ENCODE measurements around the gene MUCL3. TPM values are rescaled to one million over a fixed set of nuclear protein-coding genes. Genes with fewer than 3 reads are reported as not detected.

Gene MUCL3
- total RNA-seq, 4 donors from 2014 or later: not detected

GRCh38 chr6:31002471-31002870, 61.7 kb downstream of the MUCL3 start:
- intact Hi-C loops (cut with DNase I; ENCODE audit: low total_unique reads): no loop called here
- WGBS, 2 donors: 51 to 67% methylated on average over 2 of the region's 2 CpGs
- DNase-seq (ENCODE audit: low spot score in 2 of 2): no peak
- TF ChIP-seq, protein P1, sequence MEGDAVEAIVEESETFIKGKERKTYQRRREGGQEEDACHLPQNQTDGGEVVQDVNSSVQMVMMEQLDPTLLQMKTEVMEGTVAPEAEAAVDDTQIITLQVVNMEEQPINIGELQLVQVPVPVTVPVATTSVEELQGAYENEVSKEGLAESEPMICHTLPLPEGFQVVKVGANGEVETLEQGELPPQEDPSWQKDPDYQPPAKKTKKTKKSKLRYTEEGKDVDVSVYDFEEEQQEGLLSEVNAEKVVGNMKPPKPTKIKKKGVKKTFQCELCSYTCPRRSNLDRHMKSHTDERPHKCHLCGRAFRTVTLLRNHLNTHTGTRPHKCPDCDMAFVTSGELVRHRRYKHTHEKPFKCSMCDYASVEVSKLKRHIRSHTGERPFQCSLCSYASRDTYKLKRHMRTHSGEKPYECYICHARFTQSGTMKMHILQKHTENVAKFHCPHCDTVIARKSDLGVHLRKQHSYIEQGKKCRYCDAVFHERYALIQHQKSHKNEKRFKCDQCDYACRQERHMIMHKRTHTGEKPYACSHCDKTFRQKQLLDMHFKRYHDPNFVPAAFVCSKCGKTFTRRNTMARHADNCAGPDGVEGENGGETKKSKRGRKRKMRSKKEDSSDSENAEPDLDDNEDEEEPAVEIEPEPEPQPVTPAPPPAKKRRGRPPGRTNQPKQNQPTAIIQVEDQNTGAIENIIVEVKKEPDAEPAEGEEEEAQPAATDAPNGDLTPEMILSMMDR (IDR thresholded peaks at IDR 0.05): no peak
- TF ChIP-seq POLR2A (IDR thresholded peaks at IDR 0.05): no peak
- H3K4me3 ChIP-seq (ENCODE audit: low read depth, poor library complexity, severe bottlenecking): no peak overlapping the region

Other genes with a start within 250 kb of the MUCL3 start
- gene NRM, start 250.0 kb upstream of the MUCL3 start, total RNA-seq: 1 to 10 TPM; 4.3 to 6.9 (median 6.1) TPM
- 10 to 100 TPM in 1 of 4 donors, 1 to 10 TPM in 3; 9.7 to 21.4 (median 9.8) TPM for gene MDC1, start 223.7 kb upstream of the MUCL3 start, total RNA-seq
- gene TUBB, start 220.6 kb upstream of the MUCL3 start, total RNA-seq: 100 to 1,000 TPM; 119 to 179 (median 156) TPM
- 10 to 100 TPM; 40.2 to 64.1 (median 42.5) TPM for gene FLOT1, start 198.3 kb upstream of the MUCL3 start, total RNA-seq
- gene IER3, start 196.4 kb upstream of the MUCL3 start, total RNA-seq: 10 to 100 TPM; 20.9 to 56.5 (median 33.3) TPM
- gene DDR1, start 56.5 kb upstream of the MUCL3 start, total RNA-seq: 100 to 1,000 TPM; 140 to 221 (median 194) TPM
- gene GTF2H4, start 32.8 kb upstream of the MUCL3 start, total RNA-seq: 10 to 100 TPM in 2 of 4 donors, 1 to 10 TPM in 2; 6.1 to 11.2 (median 9.4) TPM
- gene VARS2, start 26.7 kb upstream of the MUCL3 start, total RNA-seq: 10 to 100 TPM; 13.0 to 25.2 (median 18.1) TPM
- gene SFTA2, start 8.8 kb upstream of the MUCL3 start, total RNA-seq: under 1 TPM in 1 of 4 donors, not detected in 3; 0.36 TPM
- gene MUC21, start 42.7 kb downstream of the MUCL3 start, total RNA-seq: not detected
- not detected for gene MUC22, start 69.5 kb downstream of the MUCL3 start, total RNA-seq
- gene C6orf15, start 171.6 kb downstream of the MUCL3 start, total RNA-seq: 10 to 100 TPM in 3 of 4 donors, 1 to 10 TPM in 1; 7.5 to 20.2 (median 15.2) TPM
- 10 to 100 TPM in 1 of 4 donors, 1 to 10 TPM in 3; 1.8 to 21.4 (median 6.2) TPM for gene PSORS1C1, start 173.8 kb downstream of the MUCL3 start, total RNA-seq
- gene CDSN, start 179.5 kb downstream of the MUCL3 start, total RNA-seq: 1,000 to 10,000 TPM in 1 of 4 donors, 100 to 1,000 TPM in 3; 480 to 1,164 (median 686) TPM
- gene PSORS1C2, start 198.1 kb downstream of the MUCL3 start, total RNA-seq: 10 to 100 TPM; 34.8 to 55.5 (median 44.1) TPM
- gene CCHCR1, start 216.8 kb downstream of the MUCL3 start, total RNA-seq: 10 to 100 TPM; 13.1 to 34.1 (median 21.7) TPM
- 10 to 100 TPM; 18.9 to 24.2 (median 20.8) TPM for gene TCF19, start 217.6 kb downstream of the MUCL3 start, total RNA-seq
- 1 to 10 TPM in 3 of 4 donors, under 1 TPM in 1; 0.47 to 5.2 (median 3.3) TPM for gene POU5F1, start 229.7 kb downstream of the MUCL3 start, total RNA-seq

Measured in lower leg skin (tissue), 4 donors.